HepG2 (cell line): ENCODE data around the gene EVA1A. TPM values are rescaled to one million over a fixed set of nuclear protein-coding genes. Genes with fewer than 3 reads are reported as not detected.
A peak's percentile ranks its signal among the peaks of the same experiment; 100 is the strongest.

Experiments
- HNRNPLL ChIP-seq: fragments of 200-400 bp; formaldehyde crosslinking; IDR thresholded peaks from 2 replicates; pipeline ENCODE4 v1.6.1; 2017; ENCODE audit warnings: mild to moderate bottlenecking, low read depth, low read length; ENCODE audit not compliant: poor library complexity, severe bottlenecking
- LCORL ChIP-seq, 2 experiments: fragments of 450-650 bp in 1 of 2; sonication (generic) in 1 of 2; formaldehyde crosslinking in 1 of 2; IDR thresholded peaks; 2 replicates each; pipeline versions ENCODE4 v1.5.0 to v1.6.1; 2017 to 2020; ENCODE audit warnings: antibody characterized with exemption in 1 of 2, missing genetic modification reagents in 1 of 2
- MEF2D ChIP-seq: sonication (generic); formaldehyde crosslinking; IDR thresholded peaks from 2 replicates; pipeline ENCODE4 v1.5.1; 2020; ENCODE audit warnings: mild to moderate bottlenecking, missing genetic modification reagents
- PRPF4 ChIP-seq: fragments of 200-400 bp; formaldehyde crosslinking; IDR thresholded peaks from 2 replicates; pipeline ENCODE4 v1.6.1; 2016; ENCODE audit warnings: low read length, low read depth; ENCODE audit not compliant: poor library complexity, severe bottlenecking
- SAP130 ChIP-seq: IDR thresholded peaks from 2 replicates; pipeline ENCODE4 v1.6.1; 2016; ENCODE audit warnings: low read depth
- YY1 ChIP-seq: IDR thresholded peaks from 2 replicates; pipeline ENCODE4 v1.6.1; 2011; ENCODE audit warnings: low read length, low read depth, moderate library complexity, mild to moderate bottlenecking; ENCODE audit not compliant: insufficient read depth, insufficient replicate concordance
- ZFP37 ChIP-seq: sonication (generic); formaldehyde crosslinking; IDR thresholded peaks from 2 replicates; pipeline ENCODE4 v1.4.0; 2020; ENCODE audit warnings: missing genetic modification reagents, borderline replicate concordance
- ZMYM4 ChIP-seq: sonication (generic); formaldehyde crosslinking; IDR thresholded peaks from 2 replicates; pipeline ENCODE4 v1.8.1; 2023; ENCODE audit warnings: mild to moderate bottlenecking, missing genetic modification reagents
- ZNF432 ChIP-seq: sonication (generic); formaldehyde crosslinking; IDR thresholded peaks from 2 replicates; pipeline ENCODE4 v1.5.0; 2020; ENCODE audit warnings: missing genetic modification reagents, mild to moderate bottlenecking, borderline replicate concordance
- ZNF570 ChIP-seq: sonication (generic); formaldehyde crosslinking; IDR thresholded peaks from 2 replicates; pipeline ENCODE4 v1.4.0; 2020; ENCODE audit warnings: mild to moderate bottlenecking, missing genetic modification reagents, borderline replicate concordance
- polyA plus RNA-seq, 8 experiments: library from polyadenylated mRNA; depleted of rRNA in 3 of 8; stranded (reverse) in 7 of 8; unstranded in 1 of 8; fragments of >200 nt; fragmentation: Illumina TruSeq in 4 of 8; extraction: Trizol in 4 of 8; gene quantifications; 2 replicates each; pipeline versions ENCODE4 v1.2.1 to v1.2.3, GENCODE V29; 2011 to 2016; ENCODE audit warnings: low read depth in 4 of 8, missing spikeins in 1 of 8, mixed read lengths in 1 of 8; ENCODE audit not compliant: insufficient read depth in 1 of 8
- total RNA-seq, 5 experiments: library from RNA; depleted of rRNA; stranded (reverse); fragments of >200 nt; fragmentation: Illumina TruSeq; extraction: Trizol; gene quantifications; 2 replicates each; pipeline ENCODE4 v1.2.3, GENCODE V29; 2016; ENCODE audit warnings: low read depth in 1 of 5
- TF ChIP-seq, protein P1 (sequence below): sonication (generic); formaldehyde crosslinking; IDR thresholded peaks from 2 replicates; pipeline ENCODE4 v1.4.0; 2020; ENCODE audit warnings: missing genetic modification reagents
- TF ChIP-seq, protein P2 (sequence below): sonication (generic); formaldehyde crosslinking; IDR thresholded peaks from 2 replicates; pipeline ENCODE4 v1.4.0; 2020; ENCODE audit warnings: missing genetic modification reagents
- TF ChIP-seq, protein P3 (sequence below): sonication (generic); formaldehyde crosslinking; IDR thresholded peaks from 2 replicates; pipeline ENCODE4 v1.8.0; 2023; ENCODE audit warnings: mild to moderate bottlenecking, missing genetic modification reagents
- TF ChIP-seq, protein P4 (sequence below): sonication (generic); formaldehyde crosslinking; IDR thresholded peaks from 2 replicates; pipeline ENCODE4 v1.8.1; 2023; ENCODE audit warnings: mild to moderate bottlenecking, missing genetic modification reagents
- TF ChIP-seq, protein P5 (sequence below): sonication (generic); formaldehyde crosslinking; IDR thresholded peaks from 2 replicates; pipeline ENCODE4 v1.4.0; 2020; ENCODE audit warnings: mild to moderate bottlenecking, missing genetic modification reagents, borderline replicate concordance

Gene EVA1A
- total and polyA plus RNA-seq, 2 of the 13 experiments (the other 11 are each of a cell fraction or from before 2014, with no cell fraction given), result 57.5 to 57.8 TPM

DNA sequence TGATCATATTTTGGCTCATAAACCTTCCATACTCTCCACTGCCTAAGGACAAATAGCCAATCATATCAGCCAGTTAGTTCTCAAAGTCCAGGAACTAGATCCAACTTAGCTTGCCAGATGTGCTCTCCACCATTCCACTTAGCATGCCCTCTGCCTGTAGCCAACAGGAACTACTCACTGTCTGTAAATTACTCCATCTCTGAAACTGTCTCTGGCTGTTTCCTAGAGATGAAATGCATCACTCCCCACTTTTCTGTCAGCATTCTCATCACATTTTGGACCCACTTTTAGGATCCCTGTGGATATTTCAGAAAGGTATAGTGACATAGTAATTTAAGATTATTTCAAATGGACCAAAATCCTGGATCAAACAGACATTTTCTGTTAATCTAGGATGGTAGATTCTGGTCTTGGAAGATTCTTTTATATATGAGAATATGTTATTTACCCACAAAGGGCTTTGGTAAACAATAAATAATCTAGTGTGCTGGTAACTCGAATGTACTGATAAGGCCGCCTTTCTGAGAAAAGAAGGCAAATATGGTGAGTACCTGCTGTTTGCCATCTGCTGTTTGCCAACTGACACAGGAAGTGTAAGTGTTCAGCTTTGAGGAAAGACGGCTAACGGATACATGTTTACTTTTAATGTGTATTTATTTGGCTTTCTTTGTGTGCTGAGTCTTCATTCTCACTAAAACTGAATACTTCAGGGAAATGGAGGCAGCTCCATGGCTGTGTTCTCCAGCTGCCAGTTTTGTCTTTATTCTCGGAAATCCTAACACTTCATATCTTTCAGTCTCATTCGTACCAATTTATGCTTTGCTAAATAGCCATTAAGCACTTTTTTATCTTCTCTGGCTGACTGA is 79.5 kb downstream of the EVA1A start (continued):
- TF ChIP-seq LCORL (IDR thresholded peaks at IDR 0.05) (no peak), LCORL (CRISPR knock-in tag; IDR thresholded peaks at IDR 0.05) (peak; percentile 62), HNRNPLL (no peak), YY1 (no peak), ZNF570 (CRISPR knock-in tag) (no peak), ZFP37 (CRISPR knock-in tag) (no peak), PRPF4 (no peak), MEF2D (CRISPR knock-in tag) (peak; percentile 94), ZNF432 (CRISPR knock-in tag) (no peak), ZMYM4 (CRISPR knock-in tag) (peak; percentile 69), SAP130 (CRISPR knock-in tag) (peak; percentile 80)
- TF ChIP-seq, protein P1, sequence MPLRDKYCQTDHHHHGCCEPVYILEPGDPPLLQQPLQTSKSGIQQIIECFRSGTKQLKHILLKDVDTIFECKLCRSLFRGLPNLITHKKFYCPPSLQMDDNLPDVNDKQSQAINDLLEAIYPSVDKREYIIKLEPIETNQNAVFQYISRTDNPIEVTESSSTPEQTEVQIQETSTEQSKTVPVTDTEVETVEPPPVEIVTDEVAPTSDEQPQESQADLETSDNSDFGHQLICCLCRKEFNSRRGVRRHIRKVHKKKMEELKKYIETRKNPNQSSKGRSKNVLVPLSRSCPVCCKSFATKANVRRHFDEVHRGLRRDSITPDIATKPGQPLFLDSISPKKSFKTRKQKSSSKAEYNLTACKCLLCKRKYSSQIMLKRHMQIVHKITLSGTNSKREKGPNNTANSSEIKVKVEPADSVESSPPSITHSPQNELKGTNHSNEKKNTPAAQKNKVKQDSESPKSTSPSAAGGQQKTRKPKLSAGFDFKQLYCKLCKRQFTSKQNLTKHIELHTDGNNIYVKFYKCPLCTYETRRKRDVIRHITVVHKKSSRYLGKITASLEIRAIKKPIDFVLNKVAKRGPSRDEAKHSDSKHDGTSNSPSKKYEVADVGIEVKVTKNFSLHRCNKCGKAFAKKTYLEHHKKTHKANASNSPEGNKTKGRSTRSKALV (CRISPR knock-in tag), result peak; percentile 57; the same call in 1 of the 2 replicates
- TF ChIP-seq, protein P2, sequence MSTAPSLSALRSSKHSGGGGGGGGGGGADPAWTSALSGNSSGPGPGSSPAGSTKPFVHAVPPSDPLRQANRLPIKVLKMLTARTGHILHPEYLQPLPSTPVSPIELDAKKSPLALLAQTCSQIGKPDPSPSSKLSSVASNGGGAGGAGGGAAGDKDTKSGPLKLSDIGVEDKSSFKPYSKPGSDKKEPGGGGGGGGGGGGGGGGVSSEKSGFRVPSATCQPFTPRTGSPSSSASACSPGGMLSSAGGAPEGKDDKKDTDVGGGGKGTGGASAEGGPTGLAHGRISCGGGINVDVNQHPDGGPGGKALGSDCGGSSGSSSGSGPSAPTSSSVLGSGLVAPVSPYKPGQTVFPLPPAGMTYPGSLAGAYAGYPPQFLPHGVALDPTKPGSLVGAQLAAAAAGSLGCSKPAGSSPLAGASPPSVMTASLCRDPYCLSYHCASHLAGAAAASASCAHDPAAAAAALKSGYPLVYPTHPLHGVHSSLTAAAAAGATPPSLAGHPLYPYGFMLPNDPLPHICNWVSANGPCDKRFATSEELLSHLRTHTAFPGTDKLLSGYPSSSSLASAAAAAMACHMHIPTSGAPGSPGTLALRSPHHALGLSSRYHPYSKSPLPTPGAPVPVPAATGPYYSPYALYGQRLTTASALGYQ, result peak; percentile 96
- TF ChIP-seq, protein P3, sequence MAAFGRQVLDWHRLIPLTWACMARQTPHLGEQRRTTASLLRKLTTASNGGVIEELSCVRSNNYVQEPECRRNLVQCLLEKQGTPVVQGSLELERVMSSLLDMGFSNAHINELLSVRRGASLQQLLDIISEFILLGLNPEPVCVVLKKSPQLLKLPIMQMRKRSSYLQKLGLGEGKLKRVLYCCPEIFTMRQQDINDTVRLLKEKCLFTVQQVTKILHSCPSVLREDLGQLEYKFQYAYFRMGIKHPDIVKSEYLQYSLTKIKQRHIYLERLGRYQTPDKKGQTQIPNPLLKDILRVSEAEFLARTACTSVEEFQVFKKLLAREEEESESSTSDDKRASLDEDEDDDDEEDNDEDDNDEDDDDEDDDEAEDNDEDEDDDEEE, result 0 out of 2 replicates have a peak, but pooled peaks have one; percentile 34
- TF ChIP-seq, protein P4, sequence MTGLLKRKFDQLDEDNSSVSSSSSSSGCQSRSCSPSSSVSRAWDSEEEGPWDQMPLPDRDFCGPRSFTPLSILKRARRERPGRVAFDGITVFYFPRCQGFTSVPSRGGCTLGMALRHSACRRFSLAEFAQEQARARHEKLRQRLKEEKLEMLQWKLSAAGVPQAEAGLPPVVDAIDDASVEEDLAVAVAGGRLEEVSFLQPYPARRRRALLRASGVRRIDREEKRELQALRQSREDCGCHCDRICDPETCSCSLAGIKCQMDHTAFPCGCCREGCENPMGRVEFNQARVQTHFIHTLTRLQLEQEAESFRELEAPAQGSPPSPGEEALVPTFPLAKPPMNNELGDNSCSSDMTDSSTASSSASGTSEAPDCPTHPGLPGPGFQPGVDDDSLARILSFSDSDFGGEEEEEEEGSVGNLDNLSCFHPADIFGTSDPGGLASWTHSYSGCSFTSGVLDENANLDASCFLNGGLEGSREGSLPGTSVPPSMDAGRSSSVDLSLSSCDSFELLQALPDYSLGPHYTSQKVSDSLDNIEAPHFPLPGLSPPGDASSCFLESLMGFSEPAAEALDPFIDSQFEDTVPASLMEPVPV (CRISPR knock-in tag), result peak; percentile 93
- TF ChIP-seq, protein P5, sequence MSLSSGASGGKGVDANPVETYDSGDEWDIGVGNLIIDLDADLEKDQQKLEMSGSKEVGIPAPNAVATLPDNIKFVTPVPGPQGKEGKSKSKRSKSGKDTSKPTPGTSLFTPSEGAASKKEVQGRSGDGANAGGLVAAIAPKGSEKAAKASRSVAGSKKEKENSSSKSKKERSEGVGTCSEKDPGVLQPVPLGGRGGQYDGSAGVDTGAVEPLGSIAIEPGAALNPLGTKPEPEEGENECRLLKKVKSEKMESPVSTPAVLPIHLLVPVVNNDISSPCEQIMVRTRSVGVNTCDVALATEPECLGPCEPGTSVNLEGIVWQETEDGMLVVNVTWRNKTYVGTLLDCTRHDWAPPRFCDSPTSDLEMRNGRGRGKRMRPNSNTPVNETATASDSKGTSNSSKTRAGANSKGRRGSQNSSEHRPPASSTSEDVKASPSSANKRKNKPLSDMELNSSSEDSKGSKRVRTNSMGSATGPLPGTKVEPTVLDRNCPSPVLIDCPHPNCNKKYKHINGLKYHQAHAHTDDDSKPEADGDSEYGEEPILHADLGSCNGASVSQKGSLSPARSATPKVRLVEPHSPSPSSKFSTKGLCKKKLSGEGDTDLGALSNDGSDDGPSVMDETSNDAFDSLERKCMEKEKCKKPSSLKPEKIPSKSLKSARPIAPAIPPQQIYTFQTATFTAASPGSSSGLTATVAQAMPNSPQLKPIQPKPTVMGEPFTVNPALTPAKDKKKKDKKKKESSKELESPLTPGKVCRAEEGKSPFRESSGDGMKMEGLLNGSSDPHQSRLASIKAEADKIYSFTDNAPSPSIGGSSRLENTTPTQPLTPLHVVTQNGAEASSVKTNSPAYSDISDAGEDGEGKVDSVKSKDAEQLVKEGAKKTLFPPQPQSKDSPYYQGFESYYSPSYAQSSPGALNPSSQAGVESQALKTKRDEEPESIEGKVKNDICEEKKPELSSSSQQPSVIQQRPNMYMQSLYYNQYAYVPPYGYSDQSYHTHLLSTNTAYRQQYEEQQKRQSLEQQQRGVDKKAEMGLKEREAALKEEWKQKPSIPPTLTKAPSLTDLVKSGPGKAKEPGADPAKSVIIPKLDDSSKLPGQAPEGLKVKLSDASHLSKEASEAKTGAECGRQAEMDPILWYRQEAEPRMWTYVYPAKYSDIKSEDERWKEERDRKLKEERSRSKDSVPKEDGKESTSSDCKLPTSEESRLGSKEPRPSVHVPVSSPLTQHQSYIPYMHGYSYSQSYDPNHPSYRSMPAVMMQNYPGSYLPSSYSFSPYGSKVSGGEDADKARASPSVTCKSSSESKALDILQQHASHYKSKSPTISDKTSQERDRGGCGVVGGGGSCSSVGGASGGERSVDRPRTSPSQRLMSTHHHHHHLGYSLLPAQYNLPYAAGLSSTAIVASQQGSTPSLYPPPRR (CRISPR knock-in tag), result peak; percentile 98
